Prostate gland (tissue), 2 donors: Measurements from ENCODE around the gene ACOXL.

Experiments used
- CTCF ChIP-seq, 4 experiments: fragments of 200-600 bp in 2 of 4; fragments of 450-650 bp in 2 of 4; sonication (generic) in 2 of 4; IDR thresholded peaks; 1 replicate in 3 of 4; 2 replicates in 1 of 4; pipeline ENCODE4 v1.5.1; 2016 to 2019; ENCODE audit warnings: antibody characterized with exemption in 4 of 4, mild to moderate bottlenecking in 2 of 4, moderate library complexity in 2 of 4
- POLR2AphosphoS5 ChIP-seq: sonication (generic); formaldehyde crosslinking; IDR thresholded peaks from one replicate; pipeline ENCODE4 v1.6.1; 2017; ENCODE audit warnings: antibody characterized with exemption

- TF ChIP-seq POLR2AphosphoS5 (no peak), CTCF (IDR thresholded peaks at IDR 0.05) (no peak)
Observed at GRCh38 chr2:111025288-111025687, 292.9 kb downstream of the ACOXL start.
